RPMI7951 (cell line): Measurements from ENCODE around the gene CELSR3. TPM values are rescaled to one million over a fixed set of nuclear protein-coding genes. Genes with fewer than 3 reads are reported as not detected.

Experiments
- DNase-seq: peaks from one replicate; pipeline ENCODE4 v3.0.0-alpha.2; 2012; ENCODE audit warnings: low read depth
- total RNA-seq: library from RNA; depleted of rRNA; stranded (reverse); fragments of >200 nt; shearing (Covaris generic); gene quantifications from 2 replicates; pipeline ENCODE4 v1.2.3, GENCODE V29; 2014

CELSR3 gene
- total RNA-seq, 1 experiment from 2014 or later, result 1.1 TPM

DNA sequence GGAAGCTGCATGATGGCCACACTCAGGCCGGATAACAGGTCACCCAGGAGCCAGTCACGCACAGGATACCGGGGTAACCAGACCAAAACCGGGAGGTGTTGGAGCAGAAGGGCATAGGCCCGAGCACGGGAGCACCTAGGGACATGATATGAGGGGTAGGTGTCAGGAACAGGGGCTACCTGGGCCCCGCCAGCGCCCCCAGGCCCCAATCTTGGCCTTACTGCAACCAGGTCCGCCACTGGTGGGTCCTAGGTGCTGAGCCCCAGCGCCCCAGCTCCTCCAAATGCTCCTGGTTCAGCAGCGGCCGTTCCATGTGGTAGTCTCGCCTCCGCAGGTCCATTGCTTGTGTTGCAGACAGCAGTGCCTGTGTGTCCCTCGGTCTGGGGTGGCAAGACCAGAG, 29.4 kb downstream of the CELSR3 start:
- DNase-seq, result no peak

DNA sequence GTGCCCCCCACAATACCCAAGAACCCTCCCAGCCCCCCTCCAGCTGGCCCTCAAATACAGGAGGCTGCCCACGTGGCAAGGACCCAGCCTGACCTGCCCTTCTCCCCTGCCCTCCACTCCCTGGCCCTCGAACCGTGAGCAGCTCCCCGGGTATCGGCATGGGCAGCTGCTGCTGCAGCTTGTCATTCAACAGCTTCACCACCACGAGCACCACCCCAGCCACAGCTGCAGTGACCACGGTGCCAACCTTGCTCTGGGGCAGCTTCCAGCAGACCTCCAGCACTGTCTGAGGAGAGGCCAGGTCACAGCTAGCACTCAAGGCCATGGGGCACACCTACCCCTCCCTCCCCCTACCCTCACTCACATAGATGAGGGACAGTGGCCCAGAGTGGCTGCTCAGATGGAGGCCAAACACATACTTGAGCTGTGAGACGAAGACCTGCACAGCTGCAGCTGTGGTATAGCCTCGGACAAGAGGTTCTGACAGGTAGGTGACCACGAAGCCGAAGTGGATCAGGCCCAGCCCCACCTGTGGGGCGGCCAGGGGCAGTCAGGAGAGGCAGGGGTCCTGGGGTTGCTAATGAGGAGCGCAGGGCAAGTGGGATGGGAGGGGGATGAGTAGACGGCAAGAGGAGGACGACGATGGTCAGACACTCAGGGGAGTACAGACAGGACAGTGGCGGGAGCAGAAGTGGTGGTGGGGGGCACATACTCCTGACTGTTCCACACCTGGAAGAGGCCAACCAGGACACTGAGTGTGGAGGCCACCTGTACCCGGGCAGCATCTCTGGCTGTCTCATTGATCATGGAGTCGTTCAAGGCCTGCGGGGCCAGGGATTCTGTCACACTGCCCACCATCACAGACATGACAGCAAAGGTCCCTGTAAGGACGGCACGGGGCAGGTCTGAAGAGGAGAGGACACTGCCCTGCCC, 30.9 kb downstream of the CELSR3 start:
- no peak for DNase-seq

DNA sequence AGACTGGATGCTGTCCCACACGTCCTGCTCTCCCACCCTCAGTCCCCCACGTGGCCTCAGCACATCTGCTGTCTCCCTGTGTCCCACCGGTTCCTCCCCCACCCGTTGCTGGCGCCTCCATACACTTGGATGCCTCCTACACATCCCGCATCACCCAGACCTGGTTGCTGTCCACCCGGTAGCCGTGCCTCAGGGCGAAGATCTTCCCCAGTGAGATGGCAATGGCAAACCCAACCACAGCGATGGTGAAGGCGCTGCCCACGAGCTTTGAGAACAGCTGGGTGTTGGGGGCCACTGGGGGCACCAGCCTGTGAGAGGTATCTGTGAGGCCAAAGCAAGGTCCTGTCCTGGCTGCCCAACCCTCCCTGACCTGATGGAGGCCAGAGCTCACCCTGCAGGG, 31.9 kb downstream of the CELSR3 start:
- no peak for DNase-seq

DNA sequence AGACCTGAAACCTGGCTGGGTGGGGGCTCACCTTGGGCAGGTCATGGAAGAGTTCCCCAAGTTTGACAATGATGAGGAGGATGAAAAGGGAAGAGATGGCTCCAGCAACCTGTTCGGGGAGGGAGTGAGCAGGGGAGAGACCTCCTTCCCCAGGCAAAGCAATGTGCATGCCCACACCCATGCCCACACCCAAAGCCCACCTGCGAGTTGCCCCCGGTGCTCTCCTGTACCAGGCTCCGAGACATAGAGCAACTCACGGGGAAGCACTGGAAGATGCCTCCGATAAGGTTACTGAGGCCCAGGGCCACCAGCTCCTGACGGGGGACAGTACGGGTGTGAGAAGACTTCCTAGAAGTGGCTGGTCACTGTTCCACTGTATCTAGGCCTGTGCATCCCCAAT, 32.3 kb downstream of the CELSR3 start:
- DNase-seq, result no peak

DNA sequence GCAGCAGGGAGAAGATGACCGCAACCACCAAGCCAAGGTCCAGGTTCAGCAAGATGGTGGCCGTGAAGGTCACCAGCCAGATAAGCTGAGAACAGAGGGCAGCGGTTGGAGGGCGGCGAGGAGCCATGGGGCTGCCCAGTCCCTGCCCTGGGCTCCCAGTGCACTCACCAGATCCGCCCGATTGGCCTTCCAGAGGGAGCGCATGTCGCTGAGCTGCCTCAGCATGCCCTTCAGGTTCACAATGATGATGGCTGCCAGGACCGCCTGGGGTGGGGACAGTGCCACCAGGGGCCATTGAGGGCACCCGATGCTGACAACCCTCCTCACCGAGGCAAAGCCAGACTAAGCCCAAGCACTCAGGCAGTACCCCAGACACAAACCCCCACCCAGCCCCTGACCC, 32.8 kb downstream of the CELSR3 start:
- DNase-seq, result no peak

DNA sequence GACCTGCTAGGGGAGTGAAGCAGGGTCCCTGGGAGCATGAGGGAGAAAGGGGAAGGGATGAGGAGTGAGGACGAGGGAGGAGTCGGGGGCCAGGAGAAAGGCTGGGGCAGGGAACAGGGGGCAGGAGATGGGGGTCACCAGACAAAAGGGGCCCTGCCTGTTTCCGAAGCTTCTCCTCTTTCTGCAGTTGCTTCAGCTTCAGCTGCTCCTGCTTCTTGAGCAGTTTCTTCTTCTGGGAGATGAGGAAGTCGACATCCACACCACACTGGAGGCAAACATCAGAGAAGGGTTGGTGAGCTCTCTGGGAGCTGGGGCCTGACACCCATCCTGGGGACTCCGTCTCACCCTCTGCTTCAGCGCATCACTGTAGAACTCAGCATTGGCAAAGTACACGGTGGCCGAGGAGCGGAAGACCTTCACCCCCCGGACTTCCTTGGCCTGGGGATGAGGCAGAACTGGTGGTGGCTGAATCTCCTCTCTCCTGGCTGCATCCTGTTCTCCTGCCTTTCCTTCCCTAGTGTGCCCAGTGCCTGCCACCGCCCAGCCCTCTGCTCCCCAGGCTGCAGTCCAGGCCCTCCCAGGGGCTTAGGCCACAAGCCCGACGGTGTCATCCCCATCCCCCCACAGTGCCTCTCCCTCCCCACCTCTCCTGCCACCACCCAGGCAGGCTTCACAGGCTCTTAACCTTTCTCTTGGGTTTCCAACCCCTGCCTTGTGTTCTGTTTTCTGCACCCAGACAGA, 34.2 kb downstream of the CELSR3 start:
- DNase-seq, result no peak

DNA sequence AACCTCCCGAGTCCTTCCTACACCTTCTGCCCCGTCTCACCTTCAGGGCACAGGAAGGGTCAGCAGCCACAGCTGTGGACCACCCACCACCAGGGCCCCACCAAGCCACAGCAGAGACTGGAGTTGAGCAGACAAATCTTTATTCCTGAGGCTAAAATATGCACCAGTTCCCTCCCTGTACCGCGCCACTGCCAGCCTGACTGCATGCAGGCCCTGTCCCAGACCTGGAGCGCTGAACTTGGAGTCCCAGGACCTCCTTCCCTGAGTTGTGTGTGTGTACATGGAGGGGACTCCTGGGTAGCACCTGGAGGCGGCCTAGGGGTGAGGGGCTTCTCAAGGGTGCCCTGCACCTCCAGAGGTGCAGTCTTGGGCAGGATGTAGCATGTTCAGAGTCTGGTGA, 37.1 kb downstream of the CELSR3 start:
- no peak for DNase-seq

DNA sequence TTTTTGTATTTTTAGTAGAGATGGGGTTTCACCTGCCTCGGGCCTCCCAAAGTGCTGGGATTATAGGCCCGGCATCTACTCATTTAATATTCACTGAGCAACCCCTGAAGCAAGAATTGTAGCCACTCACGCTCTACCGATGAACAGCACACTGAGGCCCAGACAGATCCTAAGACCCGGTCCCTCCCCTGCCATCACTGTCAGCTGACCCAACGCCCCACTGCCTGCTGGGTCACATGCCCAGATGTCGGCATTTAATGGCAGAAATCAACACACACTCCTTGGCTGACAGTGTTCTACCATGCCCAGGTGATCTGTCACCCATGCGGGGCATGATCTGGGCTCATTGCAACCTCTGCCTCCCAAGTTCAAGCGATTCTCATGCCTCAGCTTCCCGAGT, 37.9 kb downstream of the CELSR3 start:
- no peak for DNase-seq

DNA sequence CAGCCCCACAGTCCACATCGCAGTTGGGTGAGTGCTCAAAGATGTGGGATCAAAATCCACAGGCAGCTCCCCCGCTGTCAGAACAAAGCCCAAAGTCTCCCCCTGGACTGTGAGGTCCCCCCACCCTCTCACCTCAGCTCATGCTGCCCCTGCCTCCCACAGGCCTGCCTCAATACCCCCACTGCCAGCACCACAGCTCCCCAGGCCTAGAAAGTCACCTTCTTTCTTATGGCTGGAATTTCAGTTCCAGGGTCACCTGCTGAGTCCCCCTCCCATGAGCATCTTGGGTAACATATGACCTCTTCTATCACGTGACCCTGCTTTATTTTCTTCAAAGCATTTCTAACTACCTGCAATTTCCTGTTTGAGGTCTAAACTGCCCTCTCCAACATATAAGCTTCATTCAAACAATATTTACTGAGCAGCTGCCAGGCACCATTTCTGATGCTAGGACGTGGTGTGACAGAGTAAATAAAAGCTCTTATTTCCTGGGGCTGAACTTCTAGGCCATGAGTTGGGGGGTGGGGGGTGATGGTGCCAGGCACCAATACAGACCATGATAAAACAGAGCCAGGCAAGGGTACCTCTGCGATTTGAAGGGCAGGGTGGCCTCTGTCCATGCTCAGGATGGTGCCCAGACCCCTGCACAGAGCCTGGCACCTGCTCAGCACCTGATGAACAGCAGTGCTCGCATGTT, 38.7 kb downstream of the CELSR3 start:
- no peak for DNase-seq

DNA sequence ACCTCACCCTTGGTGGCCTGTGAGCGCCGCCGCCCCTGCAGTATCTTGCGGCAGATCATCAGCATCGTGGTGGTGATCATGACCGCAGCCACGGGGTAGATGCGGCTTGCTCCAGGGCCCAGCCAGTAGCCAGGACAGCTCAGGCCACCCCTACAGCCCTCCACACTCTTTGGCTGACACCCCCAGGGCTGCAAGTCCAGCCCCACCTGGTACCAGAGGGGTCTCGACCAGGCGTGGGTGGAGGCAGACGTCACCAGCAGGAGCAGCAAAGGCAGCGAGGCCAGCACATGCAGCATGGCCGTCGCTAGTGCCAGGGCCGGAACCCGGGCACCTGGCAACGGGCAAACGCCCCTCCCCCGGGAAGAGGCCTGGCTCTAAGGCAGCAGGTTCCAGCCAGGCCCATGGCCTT, 41.2 kb downstream of the CELSR3 start, which contains the start of gene TMEM89:
Gene TMEM89, minus strand, starts transcription at position 309 of the 409 bp plus-strand sequence. Its CDS starts 13 bp downstream, at position 296.
- no peak for DNase-seq

DNA sequence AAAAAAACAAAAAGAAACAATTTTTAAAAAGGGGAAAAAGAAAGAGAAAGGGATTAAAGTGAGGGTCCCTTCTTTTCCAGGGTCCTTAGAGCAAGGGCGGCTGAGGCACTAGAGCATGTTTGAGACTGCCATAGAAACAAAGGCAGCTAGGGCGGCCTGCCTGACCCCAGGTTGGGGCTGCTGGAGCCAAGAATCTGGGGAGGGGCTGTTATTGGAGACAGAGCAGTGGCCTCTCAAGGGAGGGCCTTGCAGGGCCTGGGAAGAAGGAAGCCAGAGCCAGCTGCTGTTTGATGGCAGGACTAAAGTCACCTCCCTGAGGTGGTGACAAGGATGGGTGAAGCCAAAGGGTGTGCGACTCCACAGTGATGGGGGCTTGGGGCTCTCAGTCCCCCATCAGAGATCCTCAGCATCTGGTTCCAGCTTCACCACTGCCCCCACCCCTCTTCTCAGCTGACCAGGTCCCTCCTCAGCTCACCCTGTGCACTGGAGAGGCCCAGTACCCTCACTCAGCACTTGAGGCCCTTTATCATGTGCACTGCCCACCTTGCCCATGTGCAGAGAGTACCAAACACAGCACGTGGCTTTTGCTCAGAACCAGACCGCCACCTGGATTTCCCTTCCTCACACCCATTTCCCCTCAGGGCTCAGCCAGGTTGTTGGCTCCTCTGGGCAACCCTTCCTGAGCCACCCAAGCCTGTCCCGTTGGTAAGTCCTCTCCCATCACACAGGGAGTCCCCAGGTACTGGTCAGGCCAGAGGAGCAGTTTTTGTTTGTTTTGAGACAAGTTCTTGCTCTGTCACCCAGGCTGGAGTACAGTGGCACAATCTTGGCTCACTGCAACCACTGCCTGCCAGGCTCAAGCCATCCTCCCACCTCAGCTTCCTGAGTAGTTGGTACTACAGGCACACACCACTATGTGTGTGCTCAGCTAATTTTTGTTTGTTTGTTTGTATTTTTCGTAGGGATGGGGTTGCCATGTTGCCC, 42.9 kb downstream of the CELSR3 start:
- DNase-seq, result no peak

DNA sequence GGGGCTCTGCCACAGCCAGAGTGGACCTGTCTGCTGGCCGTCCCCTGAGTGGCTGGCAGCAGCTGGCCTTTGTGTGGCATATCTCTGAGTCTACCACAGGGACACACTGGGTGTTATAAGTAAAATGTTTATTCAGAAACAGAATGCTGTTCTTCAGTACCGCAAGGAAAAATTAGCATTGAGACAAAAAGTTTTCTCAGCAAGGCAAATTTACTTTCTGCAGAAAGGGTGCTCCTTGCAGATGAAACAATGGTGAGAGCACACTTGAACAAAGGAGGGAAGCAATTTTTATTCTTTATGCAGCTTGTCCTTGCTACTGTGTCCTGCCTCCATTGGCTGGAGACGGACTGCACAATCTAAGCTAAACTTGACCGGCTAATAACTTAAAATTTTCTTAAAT, 45.1 kb downstream of the CELSR3 start:
- DNase-seq, result no peak

DNA sequence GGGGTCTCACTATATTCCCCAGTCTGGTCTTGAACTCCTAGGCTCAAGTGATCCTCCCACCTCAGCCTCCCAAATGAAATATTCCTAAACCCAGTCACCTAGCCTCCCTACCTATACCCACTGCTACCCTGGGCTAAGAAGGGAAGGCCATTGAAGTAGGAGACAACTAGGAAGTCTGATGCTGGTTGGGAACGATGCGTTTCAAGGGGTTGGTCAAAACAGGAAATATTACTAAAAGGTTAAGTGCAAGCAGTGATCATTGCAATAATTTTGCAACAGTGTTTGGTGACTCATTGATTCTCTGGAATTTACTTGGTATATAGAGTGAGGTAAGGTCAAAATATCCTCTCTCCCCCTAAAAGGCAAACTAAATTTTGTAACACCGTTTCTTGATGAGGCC, 48.6 kb downstream of the CELSR3 start:
- peak; percentile 54 for DNase-seq

DNA sequence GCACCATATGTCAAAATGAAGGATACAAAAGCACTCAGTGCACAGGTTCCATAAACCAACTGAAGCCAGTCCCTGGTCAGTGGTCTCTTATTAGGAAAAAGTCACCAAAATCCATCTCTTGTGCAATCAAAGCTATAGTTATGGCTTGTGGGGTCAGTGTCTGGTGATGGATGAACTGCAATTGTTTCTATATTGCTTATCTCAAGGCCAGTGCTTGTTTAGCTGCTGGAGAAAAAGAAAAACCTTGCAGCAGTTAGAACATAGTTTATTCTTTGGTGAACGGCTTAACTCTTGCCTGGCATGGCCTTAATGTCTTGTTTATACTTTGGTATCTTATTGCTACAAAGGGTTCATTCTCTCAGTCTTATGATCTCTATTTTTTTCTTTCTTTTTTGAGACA, 50.4 kb downstream of the CELSR3 start:
- DNase-seq, result no peak

DNA sequence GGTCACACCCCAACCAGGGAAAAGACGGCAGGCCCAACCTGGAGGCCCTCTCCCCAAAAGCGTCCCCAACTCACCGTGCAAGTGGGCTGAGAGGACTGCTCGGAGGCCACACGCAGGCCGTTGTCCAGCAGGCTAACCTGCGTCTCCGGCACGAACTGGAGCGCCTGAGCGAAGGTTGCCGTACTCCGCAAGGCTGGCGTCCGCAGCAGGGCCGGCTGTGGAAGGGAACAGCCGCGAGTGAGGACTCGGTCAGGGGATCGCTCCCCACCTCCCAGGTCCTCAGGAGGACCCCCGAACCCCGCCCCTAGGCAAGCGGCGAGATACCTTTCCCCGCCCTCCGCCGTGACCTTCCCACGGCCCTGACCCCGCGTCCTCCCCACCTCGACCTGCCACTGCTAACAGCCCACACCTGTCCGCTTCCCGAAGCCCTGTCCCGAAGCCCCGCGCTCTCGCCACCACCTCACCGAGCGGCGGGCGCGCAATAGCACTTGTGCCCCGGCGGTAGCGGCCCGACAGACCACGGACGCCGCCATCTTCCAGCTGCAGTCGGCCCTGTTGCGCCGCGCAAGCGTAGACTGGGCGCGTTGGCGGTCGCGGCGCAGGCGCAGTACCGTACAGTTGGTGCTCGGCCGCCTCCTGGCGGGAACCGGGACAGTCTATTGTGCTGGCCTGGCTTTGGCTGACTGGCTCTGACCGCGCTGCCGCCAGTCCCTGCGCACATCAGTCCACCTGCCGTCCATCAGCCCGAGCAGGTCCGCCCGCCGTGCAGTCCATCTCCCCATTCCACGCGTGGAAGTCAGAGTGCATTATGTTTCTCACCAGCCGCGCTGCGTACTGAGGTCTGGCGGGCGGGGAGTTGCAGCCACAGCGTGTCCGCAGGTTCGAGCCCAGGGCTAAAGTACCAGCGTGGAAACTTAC, 53.3 kb downstream of the CELSR3 start, which contains the start of gene UQCRC1:
Gene UQCRC1, minus strand, starts transcription at position 559 of the 918 bp plus-strand sequence. Its CDS starts 26 bp downstream, at position 533.
- DNase-seq, result peak; percentile 90

DNA sequence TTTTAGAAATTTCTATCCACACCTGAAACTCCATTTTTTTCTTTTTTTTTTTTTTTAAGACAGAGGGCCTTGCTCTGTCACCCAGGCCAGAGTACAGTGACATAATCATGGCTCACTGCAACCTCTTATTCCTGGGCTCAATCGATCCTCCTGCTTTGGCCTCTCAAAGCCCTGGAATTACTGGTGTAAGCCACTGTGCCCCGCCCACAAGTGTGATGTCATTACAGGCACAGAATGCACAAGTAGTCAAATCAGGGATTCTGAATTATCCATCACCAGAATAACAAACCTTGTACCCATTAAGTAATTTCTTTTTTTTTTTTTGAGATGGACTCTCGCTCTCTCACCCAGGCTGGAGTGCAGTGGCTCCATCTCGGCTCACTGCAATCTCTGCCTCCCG, 55.2 kb downstream of the CELSR3 start:
- no peak for DNase-seq

DNA sequence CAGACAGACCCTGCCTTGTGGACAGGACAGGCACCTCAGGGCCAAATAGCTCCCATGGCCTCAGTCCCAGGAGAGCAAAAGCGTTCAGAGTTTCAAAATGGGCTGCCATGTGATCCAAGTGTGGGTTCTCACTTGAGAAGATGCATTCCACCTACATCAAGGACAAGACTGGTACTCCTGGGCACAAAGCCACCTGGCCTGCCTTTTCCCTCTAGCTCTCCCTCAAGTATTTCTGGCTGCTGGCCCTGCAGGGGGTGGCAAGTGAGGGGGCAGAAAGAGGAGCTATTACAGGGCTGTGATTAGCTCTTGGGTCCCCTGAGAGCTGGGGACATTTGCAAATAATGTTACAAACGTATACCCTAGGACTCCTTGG, 61.1 kb downstream of the CELSR3 start:
- no peak for DNase-seq

DNA sequence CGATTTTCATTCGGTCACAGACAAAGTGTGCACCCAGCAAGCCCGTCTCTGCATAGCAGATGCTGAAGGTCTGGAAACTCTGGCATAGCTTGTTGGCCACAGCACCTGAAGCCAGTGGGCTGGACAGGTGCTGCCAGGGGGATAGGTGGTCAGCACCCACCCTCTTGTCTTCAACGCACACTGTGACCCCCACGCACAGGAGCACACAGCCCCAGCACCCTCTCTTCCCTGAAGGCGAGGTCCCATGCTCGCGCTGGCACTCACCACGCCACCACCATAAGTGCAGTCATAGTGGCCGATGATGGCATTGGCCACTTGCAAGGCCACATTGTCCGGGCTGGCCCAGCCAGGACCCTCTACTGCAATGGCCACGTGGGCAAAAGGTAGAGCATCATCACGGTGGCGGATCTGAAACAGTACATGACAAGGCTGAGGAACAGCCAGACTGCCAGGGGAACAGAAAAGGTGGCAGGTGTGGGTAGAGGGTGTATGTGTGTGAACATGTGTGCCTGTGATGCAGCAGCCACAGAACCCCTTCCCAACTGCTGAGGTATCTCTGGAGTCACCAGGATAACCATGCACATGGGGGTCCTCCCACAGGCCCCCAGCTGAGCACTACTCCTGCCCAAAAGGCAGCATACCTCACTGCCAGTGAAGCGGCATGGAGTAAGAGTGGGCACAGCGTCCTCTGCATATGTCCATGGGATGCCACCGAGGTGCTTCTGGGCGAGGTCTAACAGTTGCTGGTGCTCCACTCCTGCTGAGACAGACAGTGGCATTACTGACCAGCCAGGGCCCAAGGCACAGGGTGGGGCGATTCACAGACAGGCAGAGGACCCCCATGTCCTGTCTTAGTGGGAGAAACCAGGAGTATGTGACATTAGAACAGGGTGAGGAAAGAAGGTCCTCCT, 61.7 kb downstream of the CELSR3 start:
- no peak for DNase-seq
